ENCODE results near the gene SOWAHD.
A peak's percentile ranks its signal among the peaks of the same experiment; 100 is the strongest.
"Not testable (repeated sequence)": the region's sequence is repeated elsewhere in the genome, so short reads cannot be mapped to it uniquely, and the experiment has no call there.

Gene SOWAHD

GRCh38 chrX:119729408-119730201, 28.8 kb upstream of the SOWAHD start:
- peak; percentile 38 for DNase-seq (ENCODE audit: low spot score)
- peak; percentile 18 for TF ChIP-seq CTCF (IDR thresholded peaks at IDR 0.05; ENCODE audit: extremely low read depth, missing control alignments)

- no peak for DNase-seq (ENCODE audit: low spot score)
- TF ChIP-seq CTCF (IDR thresholded peaks at IDR 0.05; ENCODE audit: extremely low read depth, missing control alignments): no peak
Observed at GRCh38 chrX:119734897-119735339, 23.5 kb upstream of the SOWAHD start.

- TF ChIP-seq CTCF (IDR thresholded peaks at IDR 0.05; ENCODE audit: extremely low read depth, missing control alignments): no peak
- DNase-seq (ENCODE audit: low spot score): no peak
Observed at GRCh38 chrX:119735467-119735866, 22.9 kb upstream of the SOWAHD start.

GRCh38 chrX:119736206-119736764, 22.1 kb upstream of the SOWAHD start:
- TF ChIP-seq CTCF (IDR thresholded peaks at IDR 0.05; ENCODE audit: extremely low read depth, missing control alignments): no peak
- DNase-seq (ENCODE audit: low spot score): no peak

- TF ChIP-seq CTCF (IDR thresholded peaks at IDR 0.05; ENCODE audit: extremely low read depth, missing control alignments): no peak
- no peak for DNase-seq (ENCODE audit: low spot score)
Observed at GRCh38 chrX:119738742-119739141, 19.6 kb upstream of the SOWAHD start.

- no peak for TF ChIP-seq CTCF (IDR thresholded peaks at IDR 0.05; ENCODE audit: extremely low read depth, missing control alignments)
- no peak for DNase-seq (ENCODE audit: low spot score)
Observed at GRCh38 chrX:119745283-119745848, 13.0 kb upstream of the SOWAHD start.

GRCh38 chrX:119750131-119750530, 8.3 kb upstream of the SOWAHD start:
- not testable (repeated sequence) for DNase-seq (ENCODE audit: low spot score)

GRCh38 chrX:119750751-119751150, 7.6 kb upstream of the SOWAHD start:
- DNase-seq (ENCODE audit: low spot score): not testable (repeated sequence)

Data from GM20000 (cell line).